SK-N-SH (cell line): ENCODE data around the gene C1D. TPM values are rescaled to one million over a fixed set of nuclear protein-coding genes. Genes with fewer than 3 reads are reported as not detected.

Experiments
- CTCF ChIA-PET: fragments of 300-600, 350-600 bp; formaldehyde crosslinking; extraction: SDS; loops from one replicate; lab custom pipeline; 2021; lab: Yijun Ruan, JAX
- POLR2A ChIA-PET: fragments of 350-600 bp; sonication (Branson Sonifier 250); formaldehyde crosslinking; extraction: SDS; loops from one replicate; lab custom pipeline; 2020; ENCODE audit warnings: antibody characterized with exemption, inconsistent platforms; lab: Yijun Ruan, JAX
- DNase-seq: peaks from one replicate; pipeline ENCODE4 v3.0.0; 2012
- H2AFZ ChIP-seq: fragments of 200-600 bp; sonication (generic); 2 replicates; pipeline ENCODE4 v1.8.1; 2016; ENCODE audit warnings: antibody characterized with exemption, mild to moderate bottlenecking, low read depth
- H3F3A ChIP-seq: fragments of 200-600 bp; sonication (generic); replicated peaks from 2 replicates; pipeline ENCODE3; 2016; ENCODE audit warnings: antibody characterized with exemption, mild to moderate bottlenecking; ENCODE audit not compliant: insufficient read depth
- H3K27ac ChIP-seq, 2 experiments: fragments of 200-500 bp in 1 of 2; fragments of 200-600 bp in 1 of 2; sonication (Bioruptor generic) in 1 of 2; sonication (generic), shearing (Covaris generic) in 1 of 2; 2 replicates each; pipeline versions ENCODE4 v1.5.1 to v1.6.1; 2014 to 2016; ENCODE audit warnings: low read depth in 2 of 2, inconsistent platforms in 1 of 2, low read length in 1 of 2, mild to moderate bottlenecking in 1 of 2, mixed read lengths in 1 of 2
- H3K27me3 ChIP-seq: fragments of 200-600 bp; sonication (generic), shearing (Covaris generic); 2 replicates; pipeline ENCODE4 v1.6.1; 2016; ENCODE audit warnings: mixed run types; ENCODE audit not compliant: insufficient read depth
- H3K36me3 ChIP-seq, 2 experiments: fragments of 200-500 bp in 1 of 2; fragments of 200-600 bp in 1 of 2; sonication (Bioruptor generic) in 1 of 2; sonication (generic) in 1 of 2; replicated peaks in 1 of 2; 2 replicates each; pipeline versions ENCODE3 to v1.5.1; 2014 to 2016; ENCODE audit warnings: low read length in 1 of 2, mild to moderate bottlenecking in 1 of 2; ENCODE audit not compliant: insufficient read depth in 2 of 2, control insufficient read depth in 1 of 2
- H3K4me1 ChIP-seq, 2 experiments: fragments of 200-500 bp in 1 of 2; fragments of 200-600 bp in 1 of 2; sonication (Bioruptor generic) in 1 of 2; sonication (generic), shearing (Covaris generic) in 1 of 2; 2 replicates each; pipeline versions ENCODE4 v1.5.1 to v1.6.1; 2014 to 2016; ENCODE audit warnings: low read depth in 1 of 2, low read length in 1 of 2, mixed run types in 1 of 2; ENCODE audit not compliant: insufficient read depth in 2 of 2, control insufficient read depth in 1 of 2
- H3K4me2 ChIP-seq: fragments of 200-600 bp; sonication (generic), shearing (Covaris generic); 2 replicates; pipeline ENCODE4 v1.6.1; 2017; ENCODE audit warnings: mixed run types
- H3K4me3 ChIP-seq, 2 experiments: fragments of 200-500 bp in 1 of 2; fragments of 200-600 bp in 1 of 2; sonication (Bioruptor generic) in 1 of 2; sonication (generic), shearing (Covaris generic) in 1 of 2; 2 replicates each; pipeline versions ENCODE4 v1.5.1 to v1.8.1; 2014 to 2016; ENCODE audit warnings: low read depth in 2 of 2, inconsistent platforms in 1 of 2, low read length in 1 of 2, mild to moderate bottlenecking in 1 of 2, mixed read lengths in 1 of 2, moderate library complexity in 1 of 2
- H3K79me2 ChIP-seq: fragments of 200-600 bp; sonication (generic); 2 replicates; pipeline ENCODE4 v1.8.1; 2017; ENCODE audit warnings: mild to moderate bottlenecking; ENCODE audit not compliant: insufficient read depth
- H3K9ac ChIP-seq: fragments of 200-600 bp; sonication (generic); 2 replicates; pipeline ENCODE4 v1.6.1; 2017; ENCODE audit warnings: mixed run types
- H3K9me2 ChIP-seq: fragments of 200-600 bp; sonication (generic); 2 replicates; pipeline ENCODE4 v1.6.1; 2017; ENCODE audit warnings: mixed run types
- H3K9me3 ChIP-seq: fragments of 200-600 bp; sonication (generic); 2 replicates; pipeline ENCODE4 v1.6.1; 2017; ENCODE audit warnings: mixed run types, mild to moderate bottlenecking, moderate library complexity
- H4K20me1 ChIP-seq: fragments of 200-600 bp; sonication (generic); 2 replicates; pipeline ENCODE4 v1.6.1; 2017; ENCODE audit warnings: mild to moderate bottlenecking, mixed run types; ENCODE audit not compliant: insufficient read depth
- EP300 ChIP-seq, 2 experiments: IDR thresholded peaks; 2 replicates each; pipeline versions ENCODE4 v1.4.0 to v1.6.1; 2012; ENCODE audit warnings: borderline replicate concordance in 1 of 2, low read depth in 1 of 2, low read length in 1 of 2
- FOSL2 ChIP-seq: IDR thresholded peaks from 2 replicates; pipeline ENCODE4 v1.4.0; 2012; ENCODE audit warnings: low read depth, mild to moderate bottlenecking, moderate library complexity, borderline replicate concordance
- FOXJ3 ChIP-seq: sonication (generic); formaldehyde crosslinking; IDR thresholded peaks from 2 replicates; pipeline ENCODE4 v1.5.1; 2020; ENCODE audit warnings: mild to moderate bottlenecking, missing genetic modification reagents
- FOXM1 ChIP-seq: IDR thresholded peaks from 2 replicates; pipeline ENCODE4 v1.4.0; 2012; ENCODE audit warnings: low read depth, mild to moderate bottlenecking
- GATA2 ChIP-seq: sonication (generic); formaldehyde crosslinking; IDR thresholded peaks from 2 replicates; pipeline ENCODE4 v1.5.0; 2020; ENCODE audit warnings: mild to moderate bottlenecking, missing genetic modification reagents
- IRF3 ChIP-seq: fragments of 150-350 bp; IDR thresholded peaks from 2 replicates; pipeline ENCODE4 v1.6.1; 2016; ENCODE audit warnings: mild to moderate bottlenecking, low read depth, low read length
- JUND ChIP-seq: IDR thresholded peaks from 2 replicates; pipeline ENCODE4 v1.4.0; 2012
- MAX ChIP-seq: IDR thresholded peaks from 2 replicates; pipeline ENCODE4 v1.4.0; 2012; ENCODE audit warnings: low read depth
- MEF2A ChIP-seq: IDR thresholded peaks from 2 replicates; pipeline ENCODE4 v1.4.0; 2012; ENCODE audit warnings: low read depth, borderline replicate concordance
- NFIC ChIP-seq: IDR thresholded peaks from 2 replicates; pipeline ENCODE4 v1.4.0; 2012; ENCODE audit warnings: borderline replicate concordance
- NRF1 ChIP-seq: IDR thresholded peaks from 2 replicates; pipeline ENCODE4 v1.6.1; 2012; ENCODE audit warnings: low read depth, mild to moderate bottlenecking, low read length
- POLR2AphosphoS5 ChIP-seq: IDR thresholded peaks from 2 replicates; pipeline ENCODE4 v1.6.1; 2012; ENCODE audit warnings: low read depth, low read length
- RCOR1 ChIP-seq: fragments of 150-350 bp; IDR thresholded peaks from 2 replicates; pipeline ENCODE4 v1.6.1; 2017; ENCODE audit warnings: antibody characterized with exemption, low read length
- RFX5 ChIP-seq: IDR thresholded peaks from 2 replicates; pipeline ENCODE4 v1.6.1; 2012; ENCODE audit warnings: mild to moderate bottlenecking, improper control_type of control experiment, low read length
- TCF12 ChIP-seq: IDR thresholded peaks from 2 replicates; pipeline ENCODE4 v1.4.0; 2012
- TEAD4 ChIP-seq: IDR thresholded peaks from 2 replicates; pipeline ENCODE4 v1.4.0; 2012; ENCODE audit warnings: mild to moderate bottlenecking, borderline replicate concordance; ENCODE audit not compliant: insufficient read depth
- WGBS: methylation state at CpG from one replicate; pipeline ENCODE4 v1.1.6; 2017; ENCODE audit warnings: low lambda C conversion rate; 5-methylcytosine and 5-hydroxymethylcytosine counted together
- polyA plus RNA-seq, 3 experiments: library from polyadenylated mRNA; depleted of rRNA; stranded (reverse); fragments of >200 nt; gene quantifications; 2 replicates each; pipeline ENCODE4 v1.2.3, GENCODE V29; 2012

The C1D gene
- polyA plus RNA-seq, 1 of the 3 experiments (the other 2 are of a cell fraction) = 45.9 TPM

- no peaks in the 10 kb centered on the region for H3K9me2 ChIP-seq
- no peaks in the 10 kb centered on the region for H3F3A ChIP-seq
- H3K27me3 ChIP-seq = no peaks in the 10 kb centered on the region
- no peak overlapping the region for H3K4me2 ChIP-seq
- H3K9me3 ChIP-seq = no peaks in the 10 kb centered on the region
- H3K9ac ChIP-seq = no peak overlapping the region
- no peaks in the 10 kb centered on the region for H3K36me3 ChIP-seq
- DNase-seq = no peak
- no peaks in the 10 kb centered on the region for H3K79me2 ChIP-seq
- H3K4me3 ChIP-seq = no peak overlapping the region
- no peak overlapping the region for H2AFZ ChIP-seq
- no peak overlapping the region for H3K27ac ChIP-seq
- WGBS = 40% methylated on average over 1 of the region's 4 CpGs
- TF ChIP-seq TCF12 (no peak), NRF1 (no peak), RFX5 (no peak), GATA2 (no peak), MEF2A (no peak), POLR2AphosphoS5 (no peak), RCOR1 (no peak), FOXM1 (no peak), IRF3 (no peak), FOXJ3 (CRISPR knock-in tag) (no peak), JUND (no peak), TEAD4 (no peak)
- POLR2A ChIA-PET = interaction anchor here (1.3 kb wide), 1 partner anchor 24 kb away, joined by 3 read pairs; the partner anchor contains the start of gene C1D
- CTCF ChIA-PET = interaction anchor here (0.7 to 1.0 kb wide), 2 partner anchors 36 to 197 kb away, joined by 3 to 4 read pairs; no protein-coding TSS in a partner anchor
- no peaks in the 10 kb centered on the region; a peak in 2 of 4 replicates for H3K4me1 ChIP-seq
- no peaks in the 10 kb centered on the region for H4K20me1 ChIP-seq
Observed at GRCh38 chr2:68086166-68086565, 23.4 kb upstream of the C1D start.

GRCh38 chr2:68083346-68083745 lies 20.5 kb upstream of the C1D start:
- no peaks in the 10 kb centered on the region for H3K36me3 ChIP-seq
- H3K9me2 ChIP-seq = no peaks in the 10 kb centered on the region
- CTCF ChIA-PET = interaction anchor here (0.6 kb wide), 1 partner anchor 219 kb away, joined by 3 read pairs; no protein-coding TSS in a partner anchor
- H4K20me1 ChIP-seq = no peaks in the 10 kb centered on the region
- TF ChIP-seq RFX5 (no peak), TCF12 (no peak), MAX (no peak), NRF1 (no peak), FOXJ3 (CRISPR knock-in tag) (no peak), FOXM1 (no peak), EP300 (IDR thresholded peaks at IDR 0.05; ENCODE audit: borderline replicate concordance in 1 of 2, low read depth in 1 of 2, low read length in 1 of 2) (no peak), FOSL2 (no peak), NFIC (no peak)
- H3K4me3 ChIP-seq = no peak overlapping the region
- no peaks in the 10 kb centered on the region for H3K27me3 ChIP-seq
- no peak overlapping the region for H2AFZ ChIP-seq
- no peak overlapping the region for H3K4me2 ChIP-seq
- H3K27ac ChIP-seq = no peak overlapping the region
- no peak for DNase-seq
- no peaks in the 10 kb centered on the region for H3K9me3 ChIP-seq
- H3K4me1 ChIP-seq = no peaks in the 10 kb centered on the region; a peak in 1 of 4 replicates
- H3K9ac ChIP-seq = no peak overlapping the region
- H3K79me2 ChIP-seq = no peaks in the 10 kb centered on the region
- H3F3A ChIP-seq = no peaks in the 10 kb centered on the region
- POLR2A ChIA-PET = interaction anchor here (0.6 kb wide), 1 partner anchor 21 kb away, joined by 3 read pairs; the partner anchor contains the start of gene C1D
- 82% methylated on average over 1 of the region's 1 CpG for WGBS
